HUES48 (cell line): ENCODE data around the gene MAP2K1.
A peak's percentile ranks its signal among the peaks of the same experiment; 100 is the strongest.

Experiments
- H3K27ac ChIP-seq: one replicate; pipeline ENCODE4 v1.7.0; 2013; ENCODE audit warnings: low read depth, low read length, inconsistent platforms
- H3K27me3 ChIP-seq: 2 replicates; pipeline ENCODE4 v1.6.1; 2013; ENCODE audit warnings: mild to moderate bottlenecking, low read length; ENCODE audit not compliant: control insufficient read depth, insufficient read depth
- H3K36me3 ChIP-seq: 2 replicates; pipeline ENCODE4 v1.6.1; 2013; ENCODE audit warnings: low read length; ENCODE audit not compliant: control insufficient read depth, insufficient read depth
- H3K4me1 ChIP-seq: 2 replicates; pipeline ENCODE4 v1.6.1; 2013; ENCODE audit warnings: mild to moderate bottlenecking, low read length; ENCODE audit not compliant: control insufficient read depth, insufficient read depth
- H3K4me3 ChIP-seq: 2 replicates; pipeline ENCODE4 v1.5.1; 2013; ENCODE audit warnings: mild to moderate bottlenecking, low read depth, low read length
- H3K9ac ChIP-seq: 2 replicates; pipeline ENCODE4 v1.6.1; 2013; ENCODE audit warnings: mild to moderate bottlenecking, low read depth, low read length, moderate library complexity
- H3K9me3 ChIP-seq: 2 replicates; pipeline ENCODE4 v1.6.1; 2013; ENCODE audit warnings: low read length; ENCODE audit not compliant: control insufficient read depth, insufficient read depth

MAP2K1 gene

GRCh38 chr15:66508293-66508883 lies 121.7 kb downstream of the MAP2K1 start:
- Histone ChIP-seq H3K27me3 (no peaks in the 10 kb centered on the region), H3K27ac (no peak overlapping the region), H3K9me3 (no peaks in the 10 kb centered on the region), H3K4me1 (0 out of 2 replicates have a peak, but pooled peaks cover 4% of the 10 kb centered on the region), H3K36me3 (peaks cover 42% of the 10 kb centered on the region), H3K9ac (no peak overlapping the region), H3K4me3 (no peak overlapping the region)

- Histone ChIP-seq H3K36me3 (peaks cover 74% of the 10 kb centered on the region), H3K9ac (no peak overlapping the region), H3K4me3 (no peak overlapping the region), H3K9me3 (no peaks in the 10 kb centered on the region), H3K27ac (peak overlapping the region; percentile 91), H3K4me1 (no peaks in the 10 kb centered on the region; the same call in 1 of the 2 replicates), H3K27me3 (no peaks in the 10 kb centered on the region)
Measured at GRCh38 chr15:66514586-66514985, 127.9 kb downstream of the MAP2K1 start.

- H3K4me1 ChIP-seq, result no peaks in the 10 kb centered on the region; the same call in 1 of the 2 replicates
- H3K27me3 ChIP-seq, result no peaks in the 10 kb centered on the region
- H3K4me3 ChIP-seq, result no peak overlapping the region
- H3K9me3 ChIP-seq, result no peaks in the 10 kb centered on the region
- peak overlapping the region; percentile 91 for H3K27ac ChIP-seq
- peaks cover 79% of the 10 kb centered on the region for H3K36me3 ChIP-seq
- no peak overlapping the region for H3K9ac ChIP-seq
Measured at GRCh38 chr15:66515901-66516322, 129.2 kb downstream of the MAP2K1 start.

DNA sequence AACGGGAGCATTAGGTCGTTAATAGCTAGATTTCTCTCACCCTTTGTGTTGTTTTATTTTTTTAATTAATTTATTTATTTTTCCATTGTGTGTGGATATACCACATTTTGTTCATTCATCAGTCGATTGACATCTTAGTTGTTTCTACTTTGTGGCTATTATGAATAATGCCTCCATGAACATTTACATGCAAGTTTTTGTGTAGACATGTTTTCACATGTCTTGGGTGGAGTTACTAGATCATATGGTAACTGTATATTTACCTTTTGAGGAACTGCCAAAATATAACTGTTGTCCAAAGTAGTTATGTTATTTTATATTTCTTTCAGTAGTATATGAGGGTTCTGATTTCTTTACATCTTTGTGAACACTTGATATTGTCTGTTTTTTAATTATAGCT lies 137.2 kb downstream of the MAP2K1 start:
- Histone ChIP-seq H3K4me3 (no peak overlapping the region), H3K9me3 (no peaks in the 10 kb centered on the region), H3K27me3 (no peaks in the 10 kb centered on the region), H3K9ac (no peak overlapping the region), H3K36me3 (peaks cover 94% of the 10 kb centered on the region), H3K27ac (no peak overlapping the region), H3K4me1 (no peaks in the 10 kb centered on the region)

- no peaks in the 10 kb centered on the region for H3K4me1 ChIP-seq
- no peak overlapping the region for H3K27ac ChIP-seq
- no peaks in the 10 kb centered on the region for H3K9me3 ChIP-seq
- peaks cover 98% of the 10 kb centered on the region for H3K36me3 ChIP-seq
- no peaks in the 10 kb centered on the region for H3K27me3 ChIP-seq
- H3K4me3 ChIP-seq, result no peak overlapping the region
- H3K9ac ChIP-seq, result no peak overlapping the region
Measured at GRCh38 chr15:66524838-66525237, 138.1 kb downstream of the MAP2K1 start.

GRCh38 chr15:66535056-66535455 lies 148.3 kb downstream of the MAP2K1 start:
- H3K4me3 ChIP-seq, result no peak overlapping the region
- no peaks in the 10 kb centered on the region for H3K9me3 ChIP-seq
- H3K27me3 ChIP-seq, result no peaks in the 10 kb centered on the region
- no peak overlapping the region for H3K9ac ChIP-seq
- no peaks in the 10 kb centered on the region for H3K4me1 ChIP-seq
- peaks cover 93% of the 10 kb centered on the region for H3K36me3 ChIP-seq
- H3K27ac ChIP-seq, result no peak overlapping the region
